ENCODE results near the gene ZBTB11.
"Not testable (repeated sequence)": the region's sequence is repeated elsewhere in the genome, so short reads cannot be mapped to it uniquely, and the experiment has no call there.

ZBTB11 gene

GRCh38 chr3:101611023-101611422, 65.9 kb downstream of the ZBTB11 start:
- DNase-seq (ENCODE audit: low read depth) = peak; percentile 57
- TF ChIP-seq CTCF (IDR thresholded peaks at IDR 0.05; ENCODE audit: insufficient read depth, low read depth, low read length, missing control alignments) = no peak
- no peak overlapping the region for H3K4me3 ChIP-seq (ENCODE audit: low read depth, low read length)

- H3K4me3 ChIP-seq (ENCODE audit: low read depth, low read length); DNase-seq (ENCODE audit: low read depth): not testable (repeated sequence)
These were observed 71.5 kb downstream of the ZBTB11 start for GRCh38 chr3:101605398-101605797.

GRCh38 chr3:101603184-101603583, 73.7 kb downstream of the ZBTB11 start:
- H3K4me3 ChIP-seq (ENCODE audit: low read depth, low read length) = no peak overlapping the region
- TF ChIP-seq CTCF (IDR thresholded peaks at IDR 0.05; ENCODE audit: insufficient read depth, low read depth, low read length, missing control alignments) = no peak
- DNase-seq (ENCODE audit: low read depth) = no peak

- TF ChIP-seq CTCF (IDR thresholded peaks at IDR 0.05; ENCODE audit: insufficient read depth, low read depth, low read length, missing control alignments) = no peak
These were observed 74.2 kb downstream of the ZBTB11 start for GRCh38 chr3:101602731-101603130.

More at GRCh38 chr3:101602731-101603130, 74.2 kb downstream of the ZBTB11 start:
- no peak overlapping the region for H3K4me3 ChIP-seq (ENCODE audit: low read depth, low read length)
- no peak for DNase-seq (ENCODE audit: low read depth)

All from GM12865 (cell line).